HUDEP-2 (cell line): Measurements from ENCODE around the gene SLC22A3.
A peak's percentile ranks its signal among the peaks of the same experiment; 100 is the strongest.
"Not testable (repeated sequence)": the region's sequence is repeated elsewhere in the genome, so short reads cannot be mapped to it uniquely, and the experiment has no call there.

Experiments used
- DNase-seq, 76 experiments: peaks; one replicate each; lab custom pipeline; 2025; ENCODE audit not compliant: unreplicated experiment in 76 of 76; lab: John Stamatoyannopoulos, UW

SLC22A3 gene

DNA sequence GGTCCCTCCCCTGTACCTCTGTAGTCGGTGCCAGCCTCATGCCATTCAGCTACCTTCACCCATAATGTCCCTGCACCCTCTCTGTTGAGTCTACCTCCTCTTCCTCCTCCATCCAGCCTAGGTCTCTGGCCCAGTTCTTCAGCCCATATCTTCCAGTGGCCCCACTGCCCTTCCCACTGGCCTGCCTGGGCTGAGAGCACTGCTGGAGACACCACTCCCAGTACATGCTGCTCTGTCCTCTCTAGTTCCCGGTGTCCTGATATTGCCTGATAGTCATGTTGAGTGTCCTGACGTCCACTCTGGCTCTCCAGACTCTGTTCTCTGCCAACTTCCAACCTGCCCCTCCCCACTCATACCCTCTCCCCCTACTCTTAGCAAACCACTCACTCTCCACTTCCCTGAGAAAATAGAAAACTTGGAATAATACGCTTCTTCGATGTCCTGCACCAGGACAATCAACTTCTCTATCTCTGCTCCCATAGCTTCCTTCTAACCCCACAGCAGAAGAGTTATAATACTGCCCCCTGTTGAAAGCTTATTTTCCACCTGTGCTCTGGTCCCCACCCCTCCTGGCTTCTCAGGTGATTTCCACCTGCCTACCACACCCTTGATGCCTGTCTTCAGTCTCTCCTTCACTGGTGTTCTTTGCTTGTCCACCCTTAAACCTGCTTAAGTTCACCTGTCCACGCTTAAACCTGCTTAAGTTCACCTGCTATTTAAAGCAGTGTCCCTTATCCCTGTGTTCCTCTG lies 19.8 kb downstream of the SLC22A3 start:
- DNase-seq, result no peak

DNA sequence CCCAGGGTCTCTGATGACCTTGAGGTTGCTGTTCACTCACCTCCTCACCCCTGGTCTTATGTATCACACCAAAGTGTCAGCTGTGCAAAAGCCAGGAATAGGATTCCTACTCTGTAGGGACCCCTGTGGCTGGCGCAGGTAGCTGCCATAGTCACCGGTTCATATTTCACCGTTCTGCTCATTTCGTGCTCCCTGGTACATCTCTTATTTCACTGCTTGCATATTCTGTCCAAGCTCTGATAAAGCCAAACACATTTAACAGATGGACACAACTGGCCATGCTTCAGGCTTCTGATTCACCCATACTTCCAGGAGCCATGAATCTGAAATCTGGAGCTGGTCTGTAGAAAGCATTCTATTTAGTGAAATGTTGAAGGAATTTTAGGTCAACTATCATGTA lies 20.5 kb downstream of the SLC22A3 start:
- no peak for DNase-seq

DNA sequence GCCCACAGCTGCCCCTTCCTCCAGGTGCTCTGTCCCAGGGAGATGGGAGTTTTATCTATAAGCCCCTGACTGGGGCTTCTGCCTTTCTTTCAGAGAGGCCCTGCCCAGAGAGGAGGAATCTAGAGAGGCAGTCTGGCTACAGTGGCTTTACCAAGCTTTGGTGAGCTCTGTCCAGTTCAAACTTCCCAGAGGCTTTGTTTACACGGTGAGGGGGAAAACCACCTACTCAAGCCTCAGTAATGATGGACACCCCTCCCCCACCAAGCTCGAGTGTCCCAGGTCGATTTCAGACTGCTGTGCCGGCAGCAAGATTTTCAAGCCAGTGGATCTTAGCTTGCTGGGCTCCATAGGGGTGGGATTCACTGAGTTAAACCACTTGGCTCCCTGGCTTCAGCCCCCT lies 25.4 kb downstream of the SLC22A3 start:
- DNase-seq, result not testable (repeated sequence)

DNA sequence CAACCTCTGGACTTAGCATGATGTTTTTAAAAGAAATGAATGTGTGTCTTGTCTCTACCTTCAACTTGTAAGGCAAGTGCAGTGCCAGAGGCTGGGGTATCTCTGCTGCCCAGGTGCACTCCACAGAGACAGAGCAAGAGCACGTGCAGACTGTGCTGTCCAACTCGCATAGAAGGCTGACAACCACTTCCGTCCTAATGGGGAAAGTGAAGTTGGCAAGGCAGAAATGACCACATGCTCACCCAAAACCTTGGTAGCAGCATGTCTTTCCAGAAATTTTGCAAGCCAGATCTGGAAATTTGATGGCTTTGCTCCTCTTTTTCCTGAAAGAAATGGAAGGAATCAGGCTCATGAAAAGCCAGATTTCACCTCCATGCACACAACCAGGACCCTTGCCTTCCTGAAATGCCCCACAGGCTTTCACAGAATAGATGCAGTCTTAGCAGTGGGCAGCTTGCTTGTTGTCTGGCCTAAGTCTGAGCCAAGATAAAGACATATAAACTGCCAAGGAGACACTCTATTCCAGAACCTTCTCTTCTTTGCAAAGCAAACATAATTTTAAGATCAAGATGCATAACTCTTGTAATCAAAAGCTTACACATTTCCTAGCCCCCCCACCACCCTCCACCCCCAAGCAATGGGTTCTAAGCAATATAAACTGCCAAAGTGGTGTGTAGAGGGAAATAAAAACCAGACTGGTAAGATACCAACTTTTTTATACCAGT lies 26.8 kb downstream of the SLC22A3 start:
- DNase-seq, result no peak

DNA sequence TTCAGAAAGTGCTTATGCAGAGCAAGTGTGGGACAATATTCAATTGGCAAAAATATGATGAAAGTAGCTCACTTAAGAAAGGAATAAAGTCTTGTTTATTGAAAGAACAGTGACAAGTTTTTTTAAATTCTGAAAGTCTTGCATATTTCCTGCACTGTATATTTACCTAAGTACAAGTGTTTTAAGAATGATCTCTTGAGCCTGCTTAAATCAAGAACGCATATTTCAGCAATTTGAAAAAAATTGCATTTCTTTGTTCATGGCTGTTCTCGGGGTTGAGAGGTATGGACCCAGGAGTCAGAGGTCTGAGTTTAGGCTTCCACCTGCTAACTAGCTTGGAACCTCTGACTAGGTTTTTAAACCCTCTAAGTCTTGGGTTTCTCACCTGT lies 27.4 kb downstream of the SLC22A3 start:
- no peak for DNase-seq

DNA sequence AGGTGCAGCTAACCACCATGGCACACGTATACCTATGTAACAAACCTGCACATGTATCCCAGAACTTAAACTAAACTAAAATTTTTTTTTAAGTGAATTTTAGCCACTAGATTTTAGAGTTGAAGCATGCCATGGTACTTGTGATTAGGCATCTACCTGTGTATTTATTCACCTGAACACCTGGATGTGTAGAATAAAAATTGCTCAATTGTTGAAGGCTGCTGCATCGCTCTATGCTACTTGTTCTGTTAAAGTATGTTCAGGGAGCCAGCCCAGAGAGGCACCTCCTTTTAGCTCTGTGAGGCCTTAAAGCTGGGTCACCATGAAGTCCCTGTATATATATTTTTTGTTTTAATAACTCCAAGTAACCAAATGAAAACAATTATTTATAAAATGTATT lies 28.3 kb downstream of the SLC22A3 start:
- no peak for DNase-seq

DNA sequence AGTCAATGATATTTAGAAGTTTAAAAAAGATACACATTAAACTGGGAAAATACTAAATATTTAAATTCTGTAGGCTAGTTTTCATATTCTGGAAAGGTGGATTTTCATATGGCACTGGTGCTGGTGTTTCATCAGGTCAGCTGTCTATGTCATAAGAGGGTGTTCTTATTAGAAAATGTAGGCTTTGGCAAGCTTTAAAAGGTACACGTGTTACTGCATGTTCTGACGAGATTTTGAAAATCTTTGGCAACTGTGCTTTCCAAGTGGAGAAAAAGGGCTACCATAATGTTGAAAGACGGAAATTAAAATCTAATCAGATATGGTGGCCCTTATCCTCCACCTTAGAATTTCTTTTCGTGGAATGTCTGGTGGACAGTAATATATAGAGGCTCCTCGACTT lies 30.0 kb downstream of the SLC22A3 start:
- no peak for DNase-seq

DNA sequence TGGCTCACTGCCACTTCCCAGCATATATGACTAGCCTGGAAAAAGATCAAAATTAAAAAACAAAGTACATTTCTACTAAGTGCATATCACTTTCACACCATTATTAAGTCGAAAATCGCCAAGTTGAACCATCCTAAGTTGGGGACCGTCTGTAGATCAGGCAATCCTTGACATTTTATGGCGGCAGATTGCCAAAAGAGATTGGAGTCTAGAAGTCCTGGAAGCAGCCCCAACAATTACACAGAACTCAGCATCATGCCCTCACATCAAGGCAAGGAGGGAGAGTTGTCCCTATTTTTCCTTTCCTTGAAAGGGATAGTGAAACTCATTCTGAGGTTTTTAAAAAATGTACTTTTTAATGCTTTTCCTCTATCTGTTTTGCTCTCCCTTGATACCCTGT lies 30.7 kb downstream of the SLC22A3 start:
- no peak for DNase-seq

DNA sequence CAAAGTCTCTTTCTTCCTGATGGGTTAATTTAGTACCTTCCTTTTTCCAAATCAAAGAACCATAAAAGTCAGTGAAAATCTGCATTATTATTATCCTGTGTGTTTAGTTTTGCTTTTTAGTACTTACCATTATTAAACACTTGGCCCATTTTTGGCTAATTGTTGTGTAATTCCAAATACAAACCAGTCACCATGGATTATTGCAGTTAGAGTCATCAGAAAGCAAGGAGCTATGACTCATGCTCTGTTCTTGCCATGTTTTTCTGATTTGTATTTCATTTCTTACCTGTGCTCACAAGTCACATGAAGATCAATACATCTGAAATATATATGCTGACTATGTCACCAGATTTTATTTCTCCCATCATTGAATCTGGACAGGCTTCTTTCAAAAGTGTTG lies 31.3 kb downstream of the SLC22A3 start:
- DNase-seq, result no peak

DNA sequence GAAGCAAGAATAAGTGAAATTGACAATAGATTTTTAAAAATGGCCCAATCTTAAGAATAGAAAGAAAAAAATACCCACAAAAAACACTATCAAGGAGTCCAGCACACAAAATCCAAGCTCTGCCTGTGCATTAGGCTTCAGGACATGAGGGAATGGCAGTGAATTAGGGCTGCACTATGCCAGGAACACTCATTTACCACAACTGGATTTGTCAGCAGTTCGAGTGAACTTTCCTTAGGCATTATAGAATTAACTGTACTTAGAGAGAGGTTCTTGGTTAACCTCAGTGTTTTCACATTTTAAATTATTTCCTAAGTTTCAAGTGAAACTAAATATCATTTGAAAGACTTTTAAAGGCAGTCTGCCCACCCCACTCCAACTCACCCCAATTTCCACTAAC lies 34.8 kb downstream of the SLC22A3 start:
- no peak for DNase-seq

DNA sequence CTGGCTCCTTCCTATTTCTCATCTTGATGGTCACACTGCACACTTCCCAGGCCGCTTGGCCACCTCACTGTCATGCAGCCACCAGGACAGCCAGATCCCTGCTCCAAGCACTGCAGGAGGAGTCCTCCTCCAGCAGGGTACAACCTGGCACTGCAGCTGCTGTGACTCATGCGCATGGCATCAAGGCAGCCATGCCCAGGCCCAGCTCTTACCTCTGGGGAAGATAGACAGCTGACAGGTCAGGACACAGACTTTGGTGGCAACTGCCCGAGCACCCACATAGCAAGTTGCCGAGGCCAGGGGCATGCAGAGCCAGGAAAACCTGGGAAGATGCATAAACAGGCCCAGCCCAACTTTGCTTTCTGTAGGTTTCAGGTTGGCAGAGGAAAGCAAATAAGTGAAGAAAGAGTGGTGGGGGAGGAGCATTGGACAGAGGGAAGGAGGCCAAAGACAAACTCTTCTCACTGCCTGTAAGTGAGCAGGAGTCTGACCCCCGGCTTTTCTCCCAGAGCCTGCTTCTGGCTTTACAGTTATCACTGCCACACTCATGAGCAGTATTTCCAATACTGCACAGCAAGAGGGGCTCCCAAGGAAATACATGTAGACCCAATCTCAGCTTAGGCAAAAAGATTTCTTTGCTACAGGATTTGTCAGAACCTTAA lies 38.8 kb downstream of the SLC22A3 start:
- DNase-seq, result no peak

DNA sequence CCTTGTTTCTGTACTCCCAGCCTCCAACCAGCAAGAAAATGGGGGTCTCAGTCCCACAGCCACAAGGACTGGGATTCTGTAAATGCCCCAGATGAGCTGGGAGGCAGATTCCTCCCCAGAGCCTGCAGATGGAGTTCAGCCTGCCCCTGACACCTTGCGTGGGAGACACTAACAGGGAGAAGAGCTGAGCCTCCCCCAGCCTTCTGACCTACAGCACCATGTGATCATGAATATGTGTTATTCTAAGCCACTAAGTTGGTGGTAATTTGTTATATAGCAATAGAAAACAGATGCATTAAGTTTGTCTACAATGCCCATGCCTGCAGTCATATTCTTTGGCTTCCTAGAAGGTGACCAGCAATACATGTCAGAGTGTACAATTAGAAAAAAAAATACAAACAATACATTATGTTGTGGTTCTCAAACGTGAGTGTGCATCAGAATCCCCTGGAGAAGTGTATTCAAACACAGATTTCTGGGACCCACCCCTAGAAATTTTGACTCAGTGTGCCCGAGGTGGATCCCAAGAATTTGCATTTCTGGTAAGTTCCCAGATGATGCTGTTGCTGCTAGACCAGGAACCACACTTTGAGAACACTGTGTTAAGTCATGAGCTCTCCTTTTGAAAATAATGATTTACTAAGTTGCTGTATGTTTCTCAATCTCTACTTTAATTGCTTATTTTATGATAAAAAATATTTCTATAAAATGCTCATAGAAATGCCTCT lies 39.9 kb downstream of the SLC22A3 start:
- no peak for DNase-seq

DNA sequence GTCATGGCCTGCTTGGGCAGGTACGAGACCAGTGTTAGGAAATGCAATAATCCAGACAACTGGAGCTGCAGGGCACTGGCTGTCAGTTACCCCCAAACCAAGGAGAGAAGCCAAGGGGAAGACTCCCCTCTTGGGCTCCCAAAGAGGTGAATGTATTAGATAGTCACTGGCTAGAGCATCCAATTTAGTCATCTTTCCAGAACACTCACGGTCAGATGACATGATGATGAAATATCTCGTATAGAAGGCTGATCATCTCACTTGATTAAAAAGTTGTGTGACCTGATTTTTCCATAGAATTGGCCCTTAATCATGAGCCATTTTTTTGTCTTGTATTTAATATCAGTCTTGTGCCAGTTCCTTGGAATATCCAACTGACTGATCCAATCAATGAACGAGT lies 40.7 kb downstream of the SLC22A3 start:
- DNase-seq, result no peak

DNA sequence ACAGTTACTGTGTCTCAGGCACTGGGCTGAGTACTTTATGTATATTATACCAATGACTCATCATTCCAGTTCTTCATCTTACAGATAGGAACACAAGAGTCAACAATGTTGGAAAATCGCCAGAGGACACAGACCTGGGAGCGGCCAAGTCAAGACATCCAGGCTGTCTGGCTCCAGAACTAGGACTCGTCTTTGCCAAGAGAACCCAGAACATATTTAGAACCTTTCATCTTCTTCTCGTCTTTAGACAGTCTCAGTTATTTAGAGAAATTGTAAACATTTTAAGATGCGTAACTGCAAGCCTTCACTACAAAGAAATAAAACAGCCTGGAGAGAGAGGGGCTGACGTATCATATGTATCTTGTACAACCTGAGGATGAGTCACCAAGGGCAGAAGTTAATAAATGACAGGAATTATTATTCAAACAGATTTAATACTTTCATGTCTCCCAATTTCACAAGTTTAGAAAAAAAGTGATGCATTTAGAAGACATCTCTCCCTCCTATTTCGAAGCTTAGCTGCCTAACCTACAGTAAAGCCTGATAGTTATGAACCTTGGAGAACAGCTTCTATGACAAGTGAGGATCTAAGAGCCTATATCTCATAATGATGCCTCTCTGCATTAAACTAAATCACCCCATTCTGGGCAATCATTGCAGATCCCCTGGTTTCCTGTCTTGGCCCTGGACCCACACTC lies 43.4 kb downstream of the SLC22A3 start:
- peak in 9 of 76 experiments; percentile 2 to 31 (median 11) for DNase-seq

DNA sequence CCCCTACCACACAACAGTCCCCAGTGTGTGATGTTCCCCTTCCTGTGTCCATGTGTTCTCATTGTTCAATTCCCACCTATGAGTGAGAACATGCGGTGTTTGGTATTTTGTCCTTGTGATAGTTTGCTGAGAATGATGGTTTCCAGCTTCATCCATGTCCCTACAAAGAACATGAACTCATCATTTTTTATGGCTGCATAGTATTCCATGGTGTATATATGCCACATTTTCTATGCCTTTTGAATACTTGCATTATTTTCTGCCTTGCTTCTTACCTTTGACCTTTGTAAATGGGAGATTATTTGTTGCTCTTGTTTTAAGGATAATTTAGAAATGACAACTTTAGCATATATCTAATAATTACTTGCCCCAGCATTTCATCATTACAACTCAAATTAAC lies 45.3 kb downstream of the SLC22A3 start:
- DNase-seq, result not testable (repeated sequence)

DNA sequence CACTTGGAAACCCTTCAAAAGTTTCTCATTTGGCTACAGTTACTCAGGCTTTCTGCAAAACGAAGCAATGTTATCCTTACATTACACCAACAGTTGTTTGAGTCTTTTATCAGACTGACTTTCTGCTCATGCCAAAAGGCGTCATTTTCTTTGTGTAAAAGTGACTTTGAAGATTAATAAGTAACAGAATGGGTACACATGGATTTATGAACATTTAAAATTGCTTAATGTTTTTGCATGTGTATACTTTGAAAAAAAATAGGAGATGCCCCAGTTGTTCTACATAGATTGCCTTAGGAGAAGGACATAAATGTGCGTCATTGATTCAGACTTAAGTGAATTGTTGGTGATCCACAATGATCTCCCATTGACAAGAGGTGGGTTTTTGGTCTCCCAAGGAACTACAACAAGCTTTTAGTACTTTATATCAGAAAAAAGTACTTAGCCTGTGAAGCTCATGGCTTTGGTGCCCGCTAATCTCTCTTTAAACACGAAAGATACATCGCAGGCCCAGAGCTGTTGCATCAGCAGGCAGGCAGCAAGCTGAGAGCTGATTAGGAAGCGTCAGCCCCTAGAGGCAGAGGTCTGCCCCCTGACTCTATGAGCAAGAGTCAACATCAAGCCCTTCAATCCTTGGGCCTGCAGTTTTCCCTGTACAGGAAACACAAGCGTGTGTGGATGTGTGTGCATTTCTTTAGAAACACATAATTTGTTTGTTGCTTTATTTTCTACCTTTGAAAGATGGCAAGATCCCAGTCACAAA lies 45.9 kb downstream of the SLC22A3 start:
- no peak for DNase-seq

DNA sequence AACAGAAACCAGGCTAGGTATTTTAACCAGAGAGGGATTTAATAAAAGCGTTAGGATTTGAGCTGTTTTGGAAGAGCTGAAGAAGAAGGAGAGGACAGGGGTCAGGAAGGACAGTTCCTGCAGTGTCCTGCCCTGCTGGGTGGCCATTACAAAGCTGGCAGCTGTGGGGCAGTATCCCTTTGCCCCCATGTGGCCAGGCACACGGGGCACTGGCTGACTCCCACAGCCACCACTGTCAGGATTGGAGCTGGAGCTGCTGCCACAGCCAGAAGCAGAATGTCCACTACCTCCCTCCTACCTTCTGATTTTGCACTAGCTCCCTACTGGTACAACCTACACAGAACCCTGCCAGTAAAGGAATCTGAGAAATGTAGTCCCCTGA lies 46.5 kb downstream of the SLC22A3 start:
- DNase-seq, result no peak

DNA sequence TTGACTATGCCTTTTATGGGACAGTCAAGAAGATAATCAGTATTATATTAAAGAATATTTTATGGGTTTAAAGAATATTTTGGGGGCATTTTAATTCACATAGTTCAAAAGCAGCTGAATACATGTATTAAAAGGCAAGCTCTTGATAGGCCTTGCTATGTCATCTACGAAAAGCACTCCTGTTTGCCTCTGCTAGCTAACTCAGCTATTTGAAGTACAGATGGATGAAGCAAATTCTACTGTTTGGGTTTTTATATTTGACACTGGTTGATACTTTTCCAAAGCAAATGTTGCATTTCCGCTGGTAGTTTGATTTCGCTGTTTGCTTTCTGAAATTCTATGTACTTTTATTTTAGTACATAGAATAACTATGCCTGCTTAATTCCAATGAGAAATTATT lies 47.0 kb downstream of the SLC22A3 start:
- DNase-seq, result no peak

DNA sequence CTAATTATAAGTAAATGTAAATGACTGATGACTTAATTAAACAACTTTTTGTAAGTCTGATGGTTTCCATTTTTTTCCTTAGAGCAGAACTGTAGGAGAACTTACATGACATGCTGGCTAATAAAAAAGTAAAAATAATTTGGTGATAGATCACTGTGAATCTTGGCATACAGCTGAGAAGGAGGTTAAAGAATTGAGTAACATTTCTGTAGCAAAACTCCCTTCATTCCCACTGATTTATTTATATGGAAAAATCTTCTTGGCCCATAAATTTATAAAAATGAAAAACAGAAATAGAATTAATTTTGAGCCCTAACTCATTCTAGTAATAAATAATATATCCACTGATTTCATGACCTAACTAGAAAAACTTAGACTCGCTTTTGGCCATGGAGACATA lies 48.1 kb downstream of the SLC22A3 start:
- no peak for DNase-seq

DNA sequence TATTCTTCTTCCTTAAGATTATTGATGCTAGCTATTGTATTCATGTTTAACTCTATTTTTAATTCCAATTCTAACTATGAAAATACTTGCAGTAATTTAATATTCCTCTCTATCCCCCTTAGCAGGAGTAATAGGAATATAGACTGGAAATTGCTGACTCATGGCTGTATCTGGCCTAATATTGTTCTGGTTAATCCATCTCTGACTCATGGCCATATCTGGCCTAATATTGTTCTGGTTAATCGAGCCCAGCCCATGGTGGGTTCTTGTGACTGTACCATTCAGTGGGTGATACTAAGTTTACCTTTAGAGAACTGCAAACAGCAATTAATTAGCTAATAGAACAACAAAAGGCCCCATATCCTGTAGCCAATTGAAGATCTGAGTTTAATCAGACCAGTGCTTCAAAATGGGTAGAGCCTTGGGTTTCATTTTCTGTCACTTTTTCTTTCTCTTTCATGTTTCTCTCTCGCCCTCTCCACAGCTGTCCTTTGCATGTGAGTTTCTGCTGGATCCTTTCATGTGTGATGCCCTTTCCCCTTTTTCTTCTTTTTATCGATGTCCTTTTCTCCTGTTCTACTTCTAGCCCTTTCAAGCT lies 50.6 kb downstream of the SLC22A3 start:
- no peak for DNase-seq
